GM12874 (cell line): Measurements from ENCODE around the gene CC2D2A.
A peak's percentile ranks its signal among the peaks of the same experiment; 100 is the strongest.

Experiments used
- CTCF ChIP-seq: IDR thresholded peaks from 2 replicates; pipeline ENCODE4 v1.5.1; 2011; ENCODE audit warnings: low read depth, mild to moderate bottlenecking, control low read depth, low read length, moderate library complexity; ENCODE audit not compliant: insufficient read depth

CC2D2A gene

GRCh38 chr4:15612136-15612535, 142.5 kb downstream of the CC2D2A start:
- TF ChIP-seq CTCF = no peak

- no peak for TF ChIP-seq CTCF
Measured at GRCh38 chr4:15636818-15637217, 167.1 kb downstream of the CC2D2A start.

DNA sequence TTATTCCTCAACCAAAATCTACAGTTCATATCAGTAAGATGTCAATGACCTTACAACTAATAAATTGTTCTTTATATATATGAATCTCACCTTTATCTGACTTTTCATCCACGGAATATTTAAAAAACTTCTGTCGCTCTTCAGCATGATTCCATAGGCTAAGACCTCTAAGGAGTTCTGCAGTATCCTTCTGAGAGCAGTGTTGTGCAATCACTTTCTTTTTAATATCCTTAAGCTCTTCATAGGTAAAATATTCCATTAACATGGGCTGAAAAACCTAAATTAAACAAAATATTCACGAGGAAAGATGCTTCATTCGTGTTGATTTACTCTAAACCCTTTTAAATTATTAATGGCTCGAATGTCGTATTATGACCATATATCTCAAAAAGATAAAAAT, 168.7 kb downstream of the CC2D2A start:
- no peak for TF ChIP-seq CTCF

GRCh38 chr4:15648600-15648999, 178.9 kb downstream of the CC2D2A start:
- TF ChIP-seq CTCF = no peak

DNA sequence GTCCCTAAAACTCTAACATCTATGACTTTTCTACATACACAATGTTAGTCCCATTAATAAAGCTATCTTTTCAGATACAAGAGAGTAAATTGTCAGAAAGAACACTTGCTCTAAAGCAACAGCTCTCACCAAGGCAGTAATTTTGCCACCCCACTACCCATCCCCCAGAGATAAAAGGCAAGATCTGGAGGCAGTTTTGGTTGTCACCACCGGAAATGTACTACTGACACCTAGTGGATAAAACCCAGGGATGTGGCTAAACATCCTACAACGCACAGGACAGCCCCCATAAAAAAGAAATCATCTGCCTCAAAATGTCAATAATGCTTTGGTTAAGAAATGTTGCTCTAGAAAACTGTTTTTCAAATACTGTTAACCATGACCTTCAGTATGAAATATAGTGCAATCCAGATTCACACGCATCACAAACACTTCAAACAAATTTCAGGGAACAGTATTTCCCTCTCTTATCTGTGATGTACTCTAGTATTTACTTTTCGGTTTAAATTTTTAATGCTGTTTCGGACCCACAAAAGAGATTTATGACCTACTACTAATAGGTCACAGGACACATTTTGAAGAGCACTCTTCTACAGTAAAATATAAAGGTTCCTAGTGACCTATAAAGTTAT, 180.3 kb downstream of the CC2D2A start:
- TF ChIP-seq CTCF = peak; percentile 68
